Colonic mucosa (tissue), 4 donors: ENCODE results near the gene PML. TPM values are rescaled to one million over a fixed set of nuclear protein-coding genes. Genes with fewer than 3 reads are reported as not detected.

ENCODE experiments used
- DNase-seq: peaks from one replicate; pipeline ENCODE4 v3.0.0-alpha.2; 2020
- H3K27ac ChIP-seq: fragments of 200-600 bp; one replicate; pipeline ENCODE4 v1.8.0; 2021
- H3K27me3 ChIP-seq: fragments of 200-600 bp; one replicate; pipeline ENCODE4 v1.8.0; 2021
- H3K36me3 ChIP-seq: fragments of 200-600 bp; one replicate; pipeline ENCODE4 v1.8.0; 2021
- H3K4me1 ChIP-seq: fragments of 200-600 bp; one replicate; pipeline ENCODE4 v1.8.0; 2021; ENCODE audit warnings: mild to moderate bottlenecking
- H3K4me3 ChIP-seq: fragments of 200-600 bp; one replicate; pipeline ENCODE4 v1.8.0; 2021
- H3K9ac ChIP-seq, 2 donors: one replicate each; pipeline ENCODE4 v1.7.0; 2013; ENCODE audit warnings: control low read depth in 2 of 2, low read depth in 2 of 2, low read length in 2 of 2
- H3K9me3 ChIP-seq: fragments of 200-600 bp; one replicate; pipeline ENCODE4 v1.8.0; 2021
- intact Hi-C: fragments of 100-400 bp; cut with DNase I; formaldehyde crosslinking; loops from one replicate; pipeline ENCODE4 v1.14.1; 2022
- total RNA-seq, 2 donors: library from RNA; stranded (reverse); fragmentation: NEBNext Ultra II Directional in 1 of 2; extraction: Animal tissue kit (Norgen Biotek cat#: 25700) in 1 of 2; gene quantifications; one replicate each; pipeline ENCODE4 v1.2.1, GENCODE V29; 2021
- TF ChIP-seq, protein P1 (sequence below): fragments of 200-600 bp; IDR thresholded peaks from one replicate; pipeline ENCODE4 v1.8.0; 2022; ENCODE audit warnings: antibody characterized with exemption, mild to moderate bottlenecking
- donor health status: healthy.
- donor health status: DM: no; HTN: no; CAD: no.
- donor health status: DM: no; HTN: no; CAD: no.

Gene PML
- total RNA-seq, 2 donors from 2014 or later = 27.0 to 31.3 TPM

DNA sequence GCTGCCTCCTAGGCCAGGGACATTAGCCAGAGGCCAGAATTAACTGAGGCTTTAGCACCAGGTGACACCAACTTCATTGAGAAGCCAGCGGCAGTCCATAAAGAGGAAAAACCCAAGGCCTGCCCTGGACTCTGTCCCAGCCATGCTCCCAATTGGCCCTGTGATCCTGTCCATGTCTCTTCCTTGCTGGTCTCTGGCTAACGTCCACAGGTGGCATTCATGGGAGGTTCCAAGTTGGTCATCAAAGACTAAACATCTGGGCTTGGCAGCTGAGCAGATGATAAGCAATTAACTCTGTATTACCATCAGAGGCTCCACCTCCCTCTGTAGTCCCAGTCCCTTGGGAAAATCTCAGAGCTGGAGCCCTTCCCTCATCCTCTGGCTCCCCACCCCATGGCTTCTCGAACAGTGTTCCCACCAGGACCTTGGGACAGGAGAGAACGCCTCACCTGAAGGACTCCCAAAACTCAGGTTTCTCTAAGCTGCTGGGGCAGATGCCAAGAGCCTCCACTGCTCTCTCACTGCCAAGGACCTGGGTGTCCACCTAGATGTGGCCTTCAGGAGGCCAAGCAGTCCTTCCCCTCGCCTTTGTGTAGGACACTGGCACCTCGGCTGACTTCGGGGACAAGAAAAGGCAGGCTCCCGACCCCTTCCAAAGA is 47.4 kb downstream of the PML start:
- H3K27ac ChIP-seq = no peak overlapping the region
- no peak for DNase-seq
- no peaks in the 10 kb centered on the region for H3K4me1 ChIP-seq
- intact Hi-C loops = no loop called here
- no peak overlapping the region for H3K9ac ChIP-seq
- no peaks in the 10 kb centered on the region for H3K27me3 ChIP-seq
- no peaks in the 10 kb centered on the region for H3K36me3 ChIP-seq
- H3K9me3 ChIP-seq = no peaks in the 10 kb centered on the region
- TF ChIP-seq, protein P1, sequence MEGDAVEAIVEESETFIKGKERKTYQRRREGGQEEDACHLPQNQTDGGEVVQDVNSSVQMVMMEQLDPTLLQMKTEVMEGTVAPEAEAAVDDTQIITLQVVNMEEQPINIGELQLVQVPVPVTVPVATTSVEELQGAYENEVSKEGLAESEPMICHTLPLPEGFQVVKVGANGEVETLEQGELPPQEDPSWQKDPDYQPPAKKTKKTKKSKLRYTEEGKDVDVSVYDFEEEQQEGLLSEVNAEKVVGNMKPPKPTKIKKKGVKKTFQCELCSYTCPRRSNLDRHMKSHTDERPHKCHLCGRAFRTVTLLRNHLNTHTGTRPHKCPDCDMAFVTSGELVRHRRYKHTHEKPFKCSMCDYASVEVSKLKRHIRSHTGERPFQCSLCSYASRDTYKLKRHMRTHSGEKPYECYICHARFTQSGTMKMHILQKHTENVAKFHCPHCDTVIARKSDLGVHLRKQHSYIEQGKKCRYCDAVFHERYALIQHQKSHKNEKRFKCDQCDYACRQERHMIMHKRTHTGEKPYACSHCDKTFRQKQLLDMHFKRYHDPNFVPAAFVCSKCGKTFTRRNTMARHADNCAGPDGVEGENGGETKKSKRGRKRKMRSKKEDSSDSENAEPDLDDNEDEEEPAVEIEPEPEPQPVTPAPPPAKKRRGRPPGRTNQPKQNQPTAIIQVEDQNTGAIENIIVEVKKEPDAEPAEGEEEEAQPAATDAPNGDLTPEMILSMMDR = no peak
- no peak overlapping the region for H3K4me3 ChIP-seq

DNA sequence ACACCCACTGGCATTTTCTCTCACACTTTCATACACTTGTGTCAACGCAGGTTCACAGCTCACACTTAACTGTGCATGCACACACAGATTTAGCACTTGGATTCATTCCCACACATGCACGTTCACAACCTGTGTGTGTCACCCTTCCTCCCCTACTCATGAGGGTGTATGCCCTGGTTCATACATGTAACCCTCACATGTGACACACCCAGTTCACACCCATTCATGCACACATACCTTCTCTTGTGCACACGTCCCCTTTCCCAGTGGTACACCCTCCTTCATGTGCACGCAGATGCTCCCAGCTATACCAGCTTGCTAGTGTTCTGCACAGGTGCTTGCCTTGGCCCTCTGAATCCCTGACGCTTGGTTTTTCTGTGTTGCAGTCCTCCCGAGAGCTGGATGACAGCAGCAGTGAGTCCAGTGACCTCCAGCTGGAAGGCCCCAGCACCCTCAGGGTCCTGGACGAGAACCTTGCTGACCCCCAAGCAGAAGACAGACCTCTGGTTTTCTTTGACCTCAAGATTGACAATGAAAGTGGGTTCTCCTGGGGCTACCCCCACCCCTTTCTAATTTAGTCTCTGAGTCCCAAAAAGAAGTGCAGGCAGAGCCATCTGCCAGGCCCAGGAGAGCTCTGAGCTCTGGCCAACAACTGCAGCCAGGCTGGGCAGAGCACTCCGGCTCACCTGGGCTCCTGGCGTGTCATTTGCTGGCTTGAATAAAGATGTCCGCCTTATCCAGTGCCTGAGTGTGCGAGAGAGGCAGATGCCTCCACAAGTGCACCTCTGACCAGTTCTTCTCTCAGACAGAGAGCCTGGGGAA is 48.3 kb downstream of the PML start:
- Histone ChIP-seq H3K36me3 (no peaks in the 10 kb centered on the region), H3K4me1 (no peaks in the 10 kb centered on the region), H3K27me3 (no peaks in the 10 kb centered on the region), H3K9me3 (no peaks in the 10 kb centered on the region), H3K4me3 (no peak overlapping the region), H3K27ac (no peak overlapping the region), H3K9ac (no peak overlapping the region)
- TF ChIP-seq, protein P1 = no peak
- DNase-seq = no peak
- intact Hi-C loops = no loop called here

DNA sequence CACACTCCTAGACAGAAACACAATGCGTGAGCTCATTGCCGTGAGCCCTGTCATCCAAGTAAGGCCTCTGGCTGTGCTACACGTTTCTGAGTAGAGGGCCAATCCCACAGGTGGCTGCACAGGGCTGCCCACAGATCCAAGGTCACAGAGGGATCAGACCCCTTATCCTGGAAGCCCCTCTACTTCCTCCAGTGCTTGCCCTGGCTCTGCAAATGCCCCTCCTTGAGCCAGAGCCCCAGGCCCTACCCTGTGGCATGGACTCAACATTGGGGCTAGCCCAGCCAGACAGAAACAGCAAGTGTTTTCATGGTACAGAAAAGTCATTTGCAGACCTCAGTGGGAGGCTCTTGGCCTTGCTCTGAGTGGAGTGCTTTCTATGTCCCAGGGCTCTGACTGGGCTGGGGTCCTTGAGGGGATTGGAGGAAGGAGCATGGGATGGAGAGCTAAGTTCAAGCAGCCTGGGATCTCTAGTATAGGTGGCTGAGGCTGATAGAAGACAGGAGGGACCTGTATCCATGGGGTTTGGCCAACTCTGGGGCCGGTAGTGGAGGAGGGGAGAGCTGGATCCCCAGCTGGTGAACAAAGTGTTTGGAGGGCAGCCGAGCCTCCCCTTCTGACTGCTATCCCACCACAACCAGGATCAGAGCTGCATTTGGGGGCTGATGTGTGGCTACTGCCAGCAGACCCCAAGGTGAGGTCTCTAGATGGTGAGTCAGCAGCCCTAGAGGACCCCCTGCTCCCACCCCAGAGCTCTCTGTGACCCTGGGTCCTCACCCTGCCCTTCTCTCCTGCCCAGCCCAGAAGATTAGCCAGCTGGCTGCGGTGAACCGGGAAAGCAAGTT is 49.1 kb downstream of the PML start:
- H3K9me3 ChIP-seq = no peaks in the 10 kb centered on the region
- no peaks in the 10 kb centered on the region for H3K4me1 ChIP-seq
- no peaks in the 10 kb centered on the region for H3K27me3 ChIP-seq
- H3K27ac ChIP-seq = peak overlapping the region; percentile 18
- H3K4me3 ChIP-seq = no peak overlapping the region
- intact Hi-C loops = no loop called here
- no peak overlapping the region for H3K9ac ChIP-seq
- DNase-seq = no peak
- TF ChIP-seq, protein P1 = no peak
- H3K36me3 ChIP-seq = no peaks in the 10 kb centered on the region

DNA sequence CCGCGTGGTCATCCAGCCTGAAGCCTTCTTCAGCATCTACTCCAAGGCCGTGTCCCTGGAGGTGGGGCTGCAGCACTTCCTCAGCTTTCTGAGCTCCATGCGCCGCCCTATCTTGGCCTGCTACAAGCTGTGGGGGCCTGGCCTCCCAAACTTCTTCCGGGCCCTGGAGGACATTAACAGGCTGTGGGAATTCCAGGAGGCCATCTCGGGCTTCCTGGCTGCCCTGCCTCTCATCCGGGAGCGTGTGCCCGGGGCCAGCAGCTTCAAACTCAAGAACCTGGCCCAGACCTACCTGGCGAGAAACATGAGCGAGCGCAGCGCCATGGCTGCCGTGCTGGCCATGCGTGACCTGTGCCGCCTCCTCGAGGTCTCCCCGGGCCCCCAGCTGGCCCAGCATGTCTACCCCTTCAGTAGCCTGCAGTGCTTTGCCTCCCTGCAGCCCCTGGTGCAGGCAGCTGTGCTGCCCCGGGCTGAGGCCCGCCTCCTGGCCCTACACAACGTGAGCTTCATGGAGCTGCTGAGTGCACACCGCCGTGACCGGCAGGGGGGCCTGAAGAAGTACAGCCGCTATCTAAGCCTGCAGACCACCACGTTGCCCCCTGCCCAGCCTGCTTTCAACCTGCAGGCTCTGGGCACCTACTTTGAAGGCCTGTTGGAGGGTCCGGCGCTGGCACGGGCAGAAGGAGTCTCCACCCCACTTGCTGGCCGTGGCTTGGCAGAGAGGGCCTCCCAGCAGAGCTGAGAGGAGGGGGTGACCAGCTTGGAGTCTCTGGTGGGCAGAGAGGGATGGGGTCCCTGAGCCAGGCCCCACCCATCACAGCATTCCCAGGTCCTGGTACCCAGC is 50.0 kb downstream of the PML start:
- TF ChIP-seq, protein P1 = no peak
- intact Hi-C loops = no loop called here
- no peak for DNase-seq

More for the DNA sequence above, 50.0 kb downstream of the PML start:
- Histone ChIP-seq H3K27me3 (no peaks in the 10 kb centered on the region), H3K27ac (peak overlapping the region; percentile 18), H3K4me1 (no peaks in the 10 kb centered on the region), H3K4me3 (no peak overlapping the region), H3K9ac (no peak overlapping the region), H3K36me3 (no peaks in the 10 kb centered on the region), H3K9me3 (no peaks in the 10 kb centered on the region)
